Measurements from ENCODE around the gene ESPL1. TPM values are rescaled to one million over a fixed set of nuclear protein-coding genes. Genes with fewer than 3 reads are reported as not detected.

ESPL1 gene
- total RNA-seq, 2 donors from 2014 or later, result 33.3 to 50.7 TPM

GRCh38 chr12:53326460-53327185 is 58.5 kb downstream of the ESPL1 start:
- WGBS, 2 experiments (ENCODE audit: insufficient coverage in 1 of 2, insufficient read length in 1 of 2), result 76 to 77% methylated on average over 7 to 8 of the region's 8 CpGs
- Mint-ChIP-seq H3K4me3 (peak overlapping the region; percentile 51), H3K27me3 (ENCODE audit: insufficient read depth) (peaks cover 64% of the 10 kb centered on the region), H3K4me1 (peaks cover 23% of the 10 kb centered on the region), H3K36me3 (ENCODE audit: low read depth) (no peaks in the 10 kb centered on the region), H3K27ac (no peak overlapping the region), H3K9me3 (no peaks in the 10 kb centered on the region)
- no peak overlapping the region for H3K4me3 ChIP-seq (ENCODE audit: low read length)
- no peak for TF ChIP-seq CTCF (conservative IDR thresholded peaks at IDR 0.05)
- no peak for DNase-seq
- H3K9me3 ChIP-seq (ENCODE audit: control insufficient read depth, low read length), result no peaks in the 10 kb centered on the region
- H3K27ac ChIP-seq (ENCODE audit: low read depth, low read length), result no peak overlapping the region
- H3K9ac ChIP-seq (ENCODE audit: extremely low read depth, low read length, poor library complexity, severe bottlenecking), result no peak overlapping the region
- H3K27me3 ChIP-seq (ENCODE audit: control insufficient read depth, insufficient read depth, low read length, poor library complexity, severe bottlenecking), result peaks cover 7% of the 10 kb centered on the region
- H3K36me3 ChIP-seq (ENCODE audit: control insufficient read depth, insufficient read depth, low read length), result no peaks in the 10 kb centered on the region
- H3K4me1 ChIP-seq (ENCODE audit: control insufficient read depth, insufficient read depth, low read length), result peaks cover 16% of the 10 kb centered on the region

DNA sequence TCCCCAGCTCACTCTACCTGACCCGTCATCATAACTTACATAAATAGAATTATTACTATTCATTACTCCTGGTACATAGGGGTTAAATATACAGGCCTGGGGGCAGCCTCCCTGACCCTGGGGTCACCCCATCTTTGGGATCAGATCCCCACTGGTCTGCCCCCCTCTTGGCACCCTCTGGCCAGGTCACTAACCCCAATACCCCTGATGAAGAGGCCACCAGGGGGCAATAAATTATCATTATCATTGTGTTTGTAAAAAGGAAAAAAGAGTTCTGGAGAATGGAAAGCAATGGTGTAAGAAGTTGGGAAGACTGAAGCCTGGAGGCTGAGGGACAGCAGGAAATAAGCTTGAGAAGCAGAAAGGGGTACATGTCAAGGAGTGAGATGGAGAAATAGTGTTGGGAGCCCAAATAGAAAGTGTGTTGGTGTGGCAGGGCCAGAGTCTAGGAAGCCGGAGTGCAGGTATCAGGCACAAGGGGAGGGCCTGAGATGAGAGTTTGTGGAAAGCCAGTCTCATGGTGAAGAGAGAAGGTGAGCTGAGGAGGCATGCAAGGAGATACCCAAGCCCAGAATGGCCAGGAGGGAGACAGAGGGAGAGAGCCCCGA is 59.4 kb downstream of the ESPL1 start:
- no peak overlapping the region for H3K27ac ChIP-seq (ENCODE audit: low read depth, low read length)
- DNase-seq, result no peak
- no peaks in the 10 kb centered on the region for H3K9me3 ChIP-seq (ENCODE audit: control insufficient read depth, low read length)
- Mint-ChIP-seq H3K4me1 (peaks cover 21% of the 10 kb centered on the region), H3K27ac (no peak overlapping the region), H3K36me3 (ENCODE audit: low read depth) (no peaks in the 10 kb centered on the region), H3K9me3 (no peaks in the 10 kb centered on the region), H3K4me3 (no peak overlapping the region), H3K27me3 (ENCODE audit: insufficient read depth) (peaks cover 68% of the 10 kb centered on the region)
- peak; percentile 45 for TF ChIP-seq CTCF (conservative IDR thresholded peaks at IDR 0.05)
- WGBS, 2 experiments (ENCODE audit: insufficient coverage in 1 of 2, insufficient read length in 1 of 2), result 85 to 93% methylated on average over 3 of the region's 3 CpGs
- no peak overlapping the region for H3K9ac ChIP-seq (ENCODE audit: extremely low read depth, low read length, poor library complexity, severe bottlenecking)
- peaks cover 16% of the 10 kb centered on the region for H3K4me1 ChIP-seq (ENCODE audit: control insufficient read depth, insufficient read depth, low read length)
- H3K4me3 ChIP-seq (ENCODE audit: low read length), result no peak overlapping the region
- no peaks in the 10 kb centered on the region for H3K36me3 ChIP-seq (ENCODE audit: control insufficient read depth, insufficient read depth, low read length)
- H3K27me3 ChIP-seq (ENCODE audit: control insufficient read depth, insufficient read depth, low read length, poor library complexity, severe bottlenecking), result peaks cover 7% of the 10 kb centered on the region

DNA sequence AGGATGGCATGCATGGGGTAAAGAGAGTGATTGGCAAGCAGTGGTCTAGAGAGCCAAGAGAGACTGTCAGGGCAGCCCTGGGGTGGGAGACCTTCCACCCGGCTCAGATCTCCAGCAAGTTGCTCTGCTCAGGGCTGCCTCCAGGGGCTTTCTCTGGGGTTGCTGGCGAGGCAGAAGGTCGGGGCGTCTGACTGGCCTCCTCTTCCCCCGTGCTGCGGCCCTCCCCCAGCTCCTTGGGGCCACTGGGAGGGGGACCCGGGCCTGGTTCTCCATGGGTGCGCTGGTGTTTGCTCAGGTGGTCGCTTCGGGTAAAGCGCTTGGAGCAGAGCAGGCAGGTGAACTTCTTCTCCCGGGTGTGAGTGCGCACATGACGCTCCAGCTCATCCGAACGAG is 59.9 kb downstream of the ESPL1 start:
- TF ChIP-seq CTCF (conservative IDR thresholded peaks at IDR 0.05), result peak; percentile 63
- Mint-ChIP-seq H3K36me3 (ENCODE audit: low read depth) (no peaks in the 10 kb centered on the region), H3K4me1 (peaks cover 21% of the 10 kb centered on the region), H3K27me3 (ENCODE audit: insufficient read depth) (peaks cover 63% of the 10 kb centered on the region), H3K9me3 (no peaks in the 10 kb centered on the region), H3K27ac (no peak overlapping the region), H3K4me3 (no peak overlapping the region)
- H3K4me3 ChIP-seq (ENCODE audit: low read length), result no peak overlapping the region
- no peaks in the 10 kb centered on the region for H3K9me3 ChIP-seq (ENCODE audit: control insufficient read depth, low read length)
- H3K27ac ChIP-seq (ENCODE audit: low read depth, low read length), result no peak overlapping the region
- H3K9ac ChIP-seq (ENCODE audit: extremely low read depth, low read length, poor library complexity, severe bottlenecking), result no peak overlapping the region
- H3K27me3 ChIP-seq (ENCODE audit: control insufficient read depth, insufficient read depth, low read length, poor library complexity, severe bottlenecking), result peaks cover 7% of the 10 kb centered on the region
- WGBS, 2 experiments (ENCODE audit: insufficient coverage in 1 of 2, insufficient read length in 1 of 2), result 67% methylated on average over 16 of the region's 16 CpGs
- no peaks in the 10 kb centered on the region for H3K36me3 ChIP-seq (ENCODE audit: control insufficient read depth, insufficient read depth, low read length)
- peaks cover 16% of the 10 kb centered on the region for H3K4me1 ChIP-seq (ENCODE audit: control insufficient read depth, insufficient read depth, low read length)
- peak; percentile 90 for DNase-seq

Measured in endodermal cell (in vitro differentiated cells).